ENCODE measurements around the gene DISP3.

The DISP3 gene

DNA sequence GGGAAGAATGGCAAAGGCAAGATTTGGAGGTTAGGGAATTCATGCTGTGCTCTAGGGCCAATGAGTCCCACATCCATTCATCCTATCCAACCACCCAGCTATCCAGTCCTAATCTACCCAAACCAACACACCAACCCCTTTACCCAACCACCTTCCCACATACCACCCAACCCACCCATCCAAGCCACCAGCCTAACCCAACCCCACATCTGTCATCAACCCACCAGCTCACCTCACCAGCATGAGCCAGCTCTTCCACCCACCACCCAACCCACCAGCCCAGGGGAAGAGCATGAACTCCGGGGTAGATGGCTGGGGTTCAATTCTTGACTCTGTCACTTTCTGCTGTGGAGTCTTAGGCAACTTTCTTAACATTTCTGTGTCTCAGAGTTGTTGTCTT lies 35.9 kb upstream of the DISP3 start:
- Histone ChIP-seq H3K79me2 (ENCODE audit: control insufficient read depth, low read length) (no peaks in the 10 kb centered on the region), H4K20me1 (ENCODE audit: control insufficient read depth, insufficient read depth, low read depth, low read length) (no peaks in the 10 kb centered on the region), H3K27ac (ENCODE audit: low read depth, low read length) (no peak overlapping the region), H3K9me2 (replicated peaks; ENCODE audit: control insufficient read depth, low read length) (no peaks in the 10 kb centered on the region), H3K4me3 (ENCODE audit: low read length) (no peak overlapping the region), H3K4me2 (ENCODE audit: low read length) (no peak overlapping the region), H3K4me1 (ENCODE audit: control insufficient read depth, low read length) (peaks cover 8% of the 10 kb centered on the region), H3F3A (ENCODE audit: control insufficient read depth, insufficient read depth) (no peaks in the 10 kb centered on the region), H3K27me3 (ENCODE audit: control insufficient read depth, low read length) (peaks cover 32% of the 10 kb centered on the region), H3K9me3 (ENCODE audit: control insufficient read depth, insufficient read depth, low read length) (no peaks in the 10 kb centered on the region), H3K36me3 (ENCODE audit: control insufficient read depth, low read length) (no peaks in the 10 kb centered on the region)
- no peak for TF ChIP-seq EZH2phosphoT487 (IDR thresholded peaks at IDR 0.05; ENCODE audit: borderline replicate concordance, low read length)
- TF ChIP-seq, protein P1, sequence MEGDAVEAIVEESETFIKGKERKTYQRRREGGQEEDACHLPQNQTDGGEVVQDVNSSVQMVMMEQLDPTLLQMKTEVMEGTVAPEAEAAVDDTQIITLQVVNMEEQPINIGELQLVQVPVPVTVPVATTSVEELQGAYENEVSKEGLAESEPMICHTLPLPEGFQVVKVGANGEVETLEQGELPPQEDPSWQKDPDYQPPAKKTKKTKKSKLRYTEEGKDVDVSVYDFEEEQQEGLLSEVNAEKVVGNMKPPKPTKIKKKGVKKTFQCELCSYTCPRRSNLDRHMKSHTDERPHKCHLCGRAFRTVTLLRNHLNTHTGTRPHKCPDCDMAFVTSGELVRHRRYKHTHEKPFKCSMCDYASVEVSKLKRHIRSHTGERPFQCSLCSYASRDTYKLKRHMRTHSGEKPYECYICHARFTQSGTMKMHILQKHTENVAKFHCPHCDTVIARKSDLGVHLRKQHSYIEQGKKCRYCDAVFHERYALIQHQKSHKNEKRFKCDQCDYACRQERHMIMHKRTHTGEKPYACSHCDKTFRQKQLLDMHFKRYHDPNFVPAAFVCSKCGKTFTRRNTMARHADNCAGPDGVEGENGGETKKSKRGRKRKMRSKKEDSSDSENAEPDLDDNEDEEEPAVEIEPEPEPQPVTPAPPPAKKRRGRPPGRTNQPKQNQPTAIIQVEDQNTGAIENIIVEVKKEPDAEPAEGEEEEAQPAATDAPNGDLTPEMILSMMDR (IDR thresholded peaks at IDR 0.05; ENCODE audit: low read depth, low read length, poor library complexity, severe bottlenecking) = no peak

DNA sequence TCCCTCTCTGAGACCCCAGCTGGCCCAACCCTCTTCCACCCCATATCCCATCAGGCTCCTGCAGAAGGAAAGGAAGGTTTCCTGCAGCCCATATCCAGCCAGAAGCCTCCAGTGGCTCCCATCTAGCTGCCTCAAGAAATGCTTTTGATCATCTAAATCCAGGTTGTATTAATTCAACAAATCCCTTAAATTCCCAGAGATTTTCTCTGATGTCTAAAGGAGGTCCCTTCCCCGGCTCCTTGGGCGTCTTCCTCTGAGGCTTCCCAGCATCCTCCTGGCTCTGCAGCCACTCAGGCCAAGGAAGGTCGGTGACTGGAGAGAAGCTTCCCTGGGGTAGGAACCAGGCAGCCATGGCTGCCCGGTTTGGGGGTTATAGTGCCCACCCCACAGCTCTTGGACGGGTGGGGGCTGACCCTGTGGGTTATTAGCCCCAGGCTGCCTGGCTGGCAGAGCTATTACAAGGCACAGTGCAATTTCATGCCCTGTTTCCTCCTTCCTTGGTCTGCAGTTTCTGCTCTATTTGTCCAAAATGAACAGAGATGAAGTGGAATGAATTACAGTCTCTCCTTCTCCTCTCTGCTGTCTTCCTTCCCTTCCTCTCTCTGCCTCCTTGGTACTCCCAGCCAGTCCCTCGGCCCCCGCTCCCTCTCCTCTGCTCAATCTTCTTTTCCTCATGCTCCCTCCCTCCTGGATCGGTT lies 34.8 kb upstream of the DISP3 start:
- H3K4me1 ChIP-seq (ENCODE audit: control insufficient read depth, low read length) = peaks cover 8% of the 10 kb centered on the region
- H3K27me3 ChIP-seq (ENCODE audit: control insufficient read depth, low read length) = peaks cover 32% of the 10 kb centered on the region
- H3K36me3 ChIP-seq (ENCODE audit: control insufficient read depth, low read length) = no peaks in the 10 kb centered on the region
- no peaks in the 10 kb centered on the region for H4K20me1 ChIP-seq (ENCODE audit: control insufficient read depth, insufficient read depth, low read depth, low read length)
- TF ChIP-seq, protein P1 (IDR thresholded peaks at IDR 0.05; ENCODE audit: low read depth, low read length, poor library complexity, severe bottlenecking) = no peak
- TF ChIP-seq EZH2phosphoT487 (IDR thresholded peaks at IDR 0.05; ENCODE audit: borderline replicate concordance, low read length) = no peak
- no peak overlapping the region for H3K27ac ChIP-seq (ENCODE audit: low read depth, low read length)
- H3K4me3 ChIP-seq (ENCODE audit: low read length) = no peak overlapping the region
- no peaks in the 10 kb centered on the region for H3K9me2 ChIP-seq (replicated peaks; ENCODE audit: control insufficient read depth, low read length)
- H3K4me2 ChIP-seq (ENCODE audit: low read length) = no peak overlapping the region
- H3K9me3 ChIP-seq (ENCODE audit: control insufficient read depth, insufficient read depth, low read length) = no peaks in the 10 kb centered on the region
- H3F3A ChIP-seq (ENCODE audit: control insufficient read depth, insufficient read depth) = no peaks in the 10 kb centered on the region
- no peaks in the 10 kb centered on the region for H3K79me2 ChIP-seq (ENCODE audit: control insufficient read depth, low read length)

DNA sequence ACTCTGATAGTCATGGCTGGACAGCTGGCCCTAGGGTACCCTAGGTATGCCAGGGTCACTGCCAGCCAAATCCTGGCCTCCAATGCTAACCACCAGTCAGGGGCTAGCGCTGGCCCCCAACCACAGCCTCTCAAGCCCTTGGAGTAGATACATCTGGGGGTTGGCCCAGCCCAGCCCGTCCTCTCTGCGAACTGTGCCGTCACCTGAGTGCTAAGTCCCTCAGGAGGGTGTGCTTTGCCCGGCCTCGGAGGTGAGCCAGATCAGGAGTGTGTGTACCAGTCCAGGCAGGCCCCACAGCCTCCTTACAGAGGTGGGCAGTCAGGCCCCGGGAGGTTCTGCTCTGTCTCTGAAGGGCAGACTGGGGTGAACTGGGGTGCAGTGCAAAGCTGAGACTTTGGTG lies 34.0 kb upstream of the DISP3 start:
- TF ChIP-seq, protein P1 (IDR thresholded peaks at IDR 0.05; ENCODE audit: low read depth, low read length, poor library complexity, severe bottlenecking) = no peak
- TF ChIP-seq EZH2phosphoT487 (IDR thresholded peaks at IDR 0.05; ENCODE audit: borderline replicate concordance, low read length) = no peak
- H3F3A ChIP-seq (ENCODE audit: control insufficient read depth, insufficient read depth) = no peaks in the 10 kb centered on the region
- peaks cover 36% of the 10 kb centered on the region for H3K27me3 ChIP-seq (ENCODE audit: control insufficient read depth, low read length)

More for the DNA sequence above, 34.0 kb upstream of the DISP3 start:
- H3K4me2 ChIP-seq (ENCODE audit: low read length) = no peak overlapping the region
- H3K4me3 ChIP-seq (ENCODE audit: low read length) = no peak overlapping the region
- H3K27ac ChIP-seq (ENCODE audit: low read depth, low read length) = no peak overlapping the region
- H3K36me3 ChIP-seq (ENCODE audit: control insufficient read depth, low read length) = no peaks in the 10 kb centered on the region
- H3K9me2 ChIP-seq (replicated peaks; ENCODE audit: control insufficient read depth, low read length) = no peaks in the 10 kb centered on the region
- H3K4me1 ChIP-seq (ENCODE audit: control insufficient read depth, low read length) = peaks cover 8% of the 10 kb centered on the region
- no peaks in the 10 kb centered on the region for H4K20me1 ChIP-seq (ENCODE audit: control insufficient read depth, insufficient read depth, low read depth, low read length)
- H3K79me2 ChIP-seq (ENCODE audit: control insufficient read depth, low read length) = no peaks in the 10 kb centered on the region
- H3K9me3 ChIP-seq (ENCODE audit: control insufficient read depth, insufficient read depth, low read length) = no peaks in the 10 kb centered on the region

All from DOHH2 (cell line).